ENCODE measurements around the gene NDUFAF2.
"Not testable (repeated sequence)": the region's sequence is repeated elsewhere in the genome, so short reads cannot be mapped to it uniquely, and the experiment has no call there.

Gene NDUFAF2

DNA sequence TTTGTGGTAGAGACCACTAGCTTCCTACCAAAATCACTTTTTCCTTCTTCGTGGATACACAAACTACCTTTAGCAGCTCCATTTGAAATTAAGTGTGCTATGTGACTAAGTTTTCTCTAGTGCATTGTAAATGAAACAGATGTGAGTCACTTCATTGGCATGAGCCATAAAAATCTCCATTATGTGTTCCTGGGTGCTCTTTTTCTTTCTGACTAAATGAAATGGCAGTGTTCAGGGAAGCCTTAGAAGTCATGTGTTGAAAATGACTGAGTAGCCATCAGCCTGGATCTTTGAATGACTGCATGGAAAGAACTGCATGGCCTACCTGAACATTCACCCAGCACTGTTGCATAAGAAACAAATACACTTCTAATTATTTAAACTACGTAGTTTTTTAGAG is 107.9 kb downstream of the NDUFAF2 start:
- DNase-seq = no peak

GRCh38 chr5:61053937-61054336 is 108.9 kb downstream of the NDUFAF2 start:
- no peak for DNase-seq

GRCh38 chr5:61055434-61056006 is 110.5 kb downstream of the NDUFAF2 start:
- DNase-seq = peak; percentile 42

DNA sequence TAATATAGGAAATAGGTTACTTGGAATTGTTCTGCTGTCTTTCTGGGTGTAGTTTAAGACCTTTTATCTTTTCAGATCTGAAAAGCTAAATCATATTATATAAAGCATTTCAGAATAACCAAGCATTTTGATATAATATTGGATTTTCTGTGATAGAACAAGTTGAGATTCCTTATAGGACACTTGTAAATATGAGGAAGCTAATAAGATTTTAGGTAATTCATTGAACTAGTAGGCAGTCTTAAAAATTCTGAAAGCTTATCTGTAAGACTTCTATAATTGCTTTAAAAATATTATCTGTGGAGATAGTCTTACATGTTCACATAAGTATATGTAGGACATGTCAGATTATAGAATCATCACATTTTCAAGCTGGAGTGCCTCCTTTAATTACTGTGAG is 114.5 kb downstream of the NDUFAF2 start:
- no peak for DNase-seq

- peak; percentile 3 for DNase-seq
Observed at GRCh38 chr5:61069150-61069549, 124.1 kb downstream of the NDUFAF2 start.

- no peak for DNase-seq
Observed at GRCh38 chr5:61071526-61071925, 126.5 kb downstream of the NDUFAF2 start.

GRCh38 chr5:61076626-61077025 is 131.6 kb downstream of the NDUFAF2 start:
- no peak for DNase-seq

- DNase-seq = no peak
Observed at GRCh38 chr5:61081741-61082140, 136.7 kb downstream of the NDUFAF2 start.

GRCh38 chr5:61082516-61083280 is 137.7 kb downstream of the NDUFAF2 start:
- no peak for DNase-seq

DNA sequence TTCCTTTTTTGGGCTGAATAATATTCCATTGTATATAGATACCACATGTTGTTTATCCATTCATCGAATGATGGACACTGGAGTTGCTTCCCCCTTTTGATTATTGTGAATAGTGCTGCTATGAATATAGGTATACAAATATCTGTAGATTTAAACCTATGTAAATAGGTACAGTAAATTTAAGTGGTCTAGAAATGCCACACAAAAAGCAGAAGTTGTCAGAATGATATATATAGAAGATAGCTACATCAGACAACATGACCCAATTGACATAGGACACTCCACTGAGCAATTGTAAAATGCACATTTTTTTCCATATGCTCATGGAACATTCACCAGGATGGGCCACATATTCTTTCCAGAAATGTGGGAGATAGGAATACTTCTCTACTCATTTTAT is 139.7 kb downstream of the NDUFAF2 start:
- DNase-seq = no peak

DNA sequence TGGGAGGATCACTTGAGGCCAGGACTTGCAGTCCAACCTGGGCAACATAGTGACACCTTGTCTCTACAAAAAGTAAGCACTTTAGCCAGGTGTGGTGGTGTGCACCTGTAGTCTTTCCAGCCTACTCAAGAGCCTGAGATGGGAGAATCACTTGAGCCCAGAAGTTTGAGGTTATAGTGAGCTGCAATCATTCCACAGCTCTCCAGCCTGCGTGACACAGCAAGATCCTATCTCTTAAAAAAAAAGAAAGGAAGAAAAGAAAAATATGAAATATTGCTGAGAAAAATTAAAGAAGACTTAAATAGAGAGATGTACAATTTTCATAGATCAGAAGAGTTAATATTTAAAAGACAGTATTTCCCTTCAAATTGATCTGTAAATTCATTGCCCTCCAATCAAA is 140.9 kb downstream of the NDUFAF2 start:
- no peak for DNase-seq

DNA sequence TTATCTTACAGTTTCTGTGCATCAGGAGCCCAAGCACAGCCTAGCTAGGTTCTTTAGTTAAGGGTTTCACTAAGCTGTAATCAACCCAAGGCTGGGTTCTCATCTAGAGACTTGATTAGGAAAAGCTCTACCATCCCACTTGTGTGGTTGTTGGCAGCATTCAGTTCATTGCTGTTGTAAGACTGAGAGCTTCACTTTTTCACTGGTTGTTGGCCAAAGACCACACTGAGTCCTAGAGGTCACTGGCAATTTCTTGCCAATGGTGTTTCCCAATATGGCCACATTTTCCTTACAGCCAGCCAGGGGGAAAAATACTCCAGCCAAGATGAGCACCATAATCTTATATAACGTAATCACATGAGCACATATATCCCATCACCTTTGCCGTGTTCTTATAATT is 142.9 kb downstream of the NDUFAF2 start:
- DNase-seq = no peak

- no peak for DNase-seq
Observed at GRCh38 chr5:61089351-61089750, 144.3 kb downstream of the NDUFAF2 start.

DNA sequence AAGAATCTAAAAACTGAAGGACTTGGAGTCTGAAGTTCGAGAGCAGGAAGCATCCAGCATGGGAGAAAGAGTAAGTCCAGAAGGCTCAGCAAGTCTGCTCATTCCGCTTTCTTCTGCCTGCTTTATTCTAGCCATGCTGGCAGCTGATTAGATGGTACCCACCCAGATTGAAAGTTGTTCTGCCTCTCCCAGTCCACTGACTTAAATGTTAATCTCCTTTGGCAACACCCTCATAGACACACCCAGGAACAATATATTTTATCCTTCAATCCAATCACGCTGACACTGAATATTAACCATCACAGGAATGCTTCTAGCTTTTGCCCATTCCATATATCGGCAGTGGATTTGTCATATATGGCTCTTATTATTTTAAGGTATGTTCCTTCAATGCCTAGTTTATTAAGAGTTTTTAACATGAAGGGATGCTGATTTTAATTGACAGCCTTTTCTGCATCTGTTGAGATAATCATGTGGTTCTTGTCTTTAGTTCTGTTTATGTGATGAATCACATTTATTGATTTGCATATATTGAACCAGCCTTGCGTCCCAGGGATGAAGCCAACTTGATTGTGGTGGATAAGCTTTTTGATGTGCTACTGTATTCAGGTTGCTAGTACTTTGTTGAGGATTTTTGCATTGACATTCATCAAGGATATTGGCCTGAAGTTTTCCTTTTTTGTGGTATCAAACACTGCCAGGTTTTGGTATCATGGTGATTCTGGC is 148.2 kb downstream of the NDUFAF2 start:
- DNase-seq = not testable (repeated sequence)

DNA sequence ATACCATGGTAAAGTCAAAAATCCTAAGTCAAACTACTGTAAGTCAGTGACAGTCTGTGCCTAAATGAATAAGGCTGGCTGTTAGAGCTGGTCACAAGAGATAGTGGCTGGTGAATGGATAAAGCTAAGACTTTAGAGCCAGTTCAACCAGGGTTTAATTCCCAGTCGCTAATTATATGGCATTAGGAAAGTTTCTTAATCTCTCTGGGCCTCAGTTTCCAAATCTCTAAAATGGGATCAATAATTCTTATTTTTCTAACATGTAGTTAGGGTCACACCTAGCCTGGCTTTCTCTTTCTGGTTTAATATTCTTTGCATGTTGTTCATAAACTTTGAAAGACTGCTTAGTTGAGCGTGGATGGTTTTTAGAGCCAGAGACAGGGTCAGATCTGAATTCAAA is 152.5 kb downstream of the NDUFAF2 start:
- DNase-seq = no peak

DNA sequence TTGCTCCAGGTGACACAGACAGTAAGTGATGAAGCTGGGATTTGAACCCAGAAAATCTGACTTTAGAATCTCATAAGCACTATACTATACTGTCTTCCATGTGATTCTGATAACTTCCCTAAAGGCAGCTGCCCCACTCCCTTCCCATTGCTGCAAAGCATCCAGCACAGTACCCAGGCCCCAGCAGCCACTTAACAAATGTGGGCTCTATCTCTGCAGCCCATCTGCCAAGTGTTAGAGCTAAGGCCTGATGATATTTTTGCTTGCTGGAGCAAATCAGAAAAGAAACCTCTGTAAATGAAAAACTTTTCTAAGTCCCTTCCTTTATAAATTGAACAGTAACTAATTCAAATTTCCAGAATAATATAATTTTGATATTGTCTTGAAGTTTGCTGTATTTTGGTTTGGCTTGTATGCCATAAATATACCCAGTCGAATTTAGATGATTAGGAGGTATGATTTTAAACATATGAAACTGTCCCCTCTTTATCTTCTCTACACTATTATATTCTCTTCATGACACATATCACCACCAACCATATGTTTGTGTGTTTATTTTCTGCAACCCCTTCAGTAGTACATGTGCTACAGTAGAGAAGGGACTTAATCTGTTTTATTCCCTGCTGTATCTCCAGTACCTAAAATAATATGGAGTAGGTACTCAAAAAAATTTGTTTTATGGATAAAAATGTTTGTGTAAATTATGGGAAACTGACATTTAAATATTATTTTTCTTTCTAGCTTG is 153.4 kb downstream of the NDUFAF2 start:
- DNase-seq = no peak

- DNase-seq = no peak
Observed at GRCh38 chr5:61100437-61100836, 155.4 kb downstream of the NDUFAF2 start.

GRCh38 chr5:61114441-61114840 is 169.4 kb downstream of the NDUFAF2 start:
- no peak for DNase-seq

DNA sequence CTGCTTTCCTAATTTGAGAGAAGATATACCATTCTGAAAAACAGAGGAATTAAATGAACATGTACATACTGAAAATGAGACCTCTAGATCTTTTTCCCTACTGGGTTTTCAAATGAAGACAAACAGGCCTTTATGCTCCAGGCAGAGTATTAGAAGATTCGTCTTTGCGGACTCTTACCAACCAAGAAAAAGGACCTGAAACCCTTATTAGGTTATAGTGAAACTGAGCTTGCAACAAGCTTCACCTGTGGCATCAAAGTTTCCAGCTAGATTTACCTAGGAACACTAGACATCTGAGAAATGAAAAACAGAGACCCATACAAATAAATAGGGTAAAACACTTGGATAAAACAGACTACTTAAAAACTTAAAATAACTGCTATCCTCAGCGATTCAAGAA is 171.0 kb downstream of the NDUFAF2 start:
- no peak for DNase-seq

- no peak for DNase-seq
Observed at GRCh38 chr5:61119066-61119465, 174.1 kb downstream of the NDUFAF2 start.

DNA sequence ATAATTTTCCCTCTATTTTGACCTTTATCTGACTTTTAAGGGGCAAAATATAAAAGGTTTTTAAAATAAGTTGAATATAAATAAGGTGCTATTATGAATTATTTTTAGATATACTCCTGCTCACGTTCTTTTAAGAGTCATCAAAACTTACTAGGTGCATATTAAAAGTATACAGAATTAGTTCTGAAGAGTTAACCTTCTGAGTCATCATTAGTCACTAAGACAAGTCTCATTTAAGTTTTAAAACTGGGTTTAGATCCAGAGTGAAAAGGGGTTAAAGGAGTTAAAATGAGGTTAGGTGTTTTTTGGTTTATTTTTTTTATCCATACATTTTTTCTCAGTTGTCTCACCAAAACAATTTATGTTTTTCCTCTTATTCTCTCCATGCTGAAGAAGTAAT is 175.5 kb downstream of the NDUFAF2 start:
- no peak for DNase-seq

GRCh38 chr5:61123145-61123544 is 178.1 kb downstream of the NDUFAF2 start:
- no peak for DNase-seq

- DNase-seq = no peak
Observed at GRCh38 chr5:61130289-61130688, 185.3 kb downstream of the NDUFAF2 start.

Measured in CD4-positive, alpha-beta T cell treated with Interleukin-10 for 1 hour (primary cell).